Mesenchymal stem cell (in vitro differentiated cells and primary cell): ENCODE measurements around the gene TOMM20.
"Not testable (repeated sequence)": the region's sequence is repeated elsewhere in the genome, so short reads cannot be mapped to it uniquely, and the experiment has no call there.

Experiments
- DNase-seq: peaks from one replicate; pipeline ENCODE4 v3.0.0-alpha.2; 2013
- H2AFZ ChIP-seq: one replicate; pipeline ENCODE4 v1.6.1; 2013; ENCODE audit warnings: low read depth, mild to moderate bottlenecking, control low read depth, inconsistent platforms, low read length, moderate library complexity
- H2AK5ac ChIP-seq: 2 replicates; pipeline ENCODE4 v1.6.1; 2013; ENCODE audit warnings: low read length, moderate library complexity, mild to moderate bottlenecking, inconsistent platforms; ENCODE audit not compliant: severe bottlenecking
- H2BK120ac ChIP-seq: one replicate; pipeline ENCODE4 v1.6.1; 2013; ENCODE audit warnings: low read depth, mild to moderate bottlenecking, inconsistent platforms, low read length, moderate library complexity
- H2BK12ac ChIP-seq, 2 experiments: one replicate each; pipeline ENCODE4 v1.6.1; 2013; ENCODE audit warnings: inconsistent platforms in 2 of 2, low read length in 2 of 2, mild to moderate bottlenecking in 2 of 2, moderate library complexity in 2 of 2, control low read depth in 1 of 2
- H2BK15ac ChIP-seq: one replicate; pipeline ENCODE4 v1.6.1; 2013; ENCODE audit warnings: mild to moderate bottlenecking, low read depth, inconsistent platforms; ENCODE audit not compliant: poor library complexity, severe bottlenecking
- H2BK5ac ChIP-seq: 2 replicates; pipeline ENCODE4 v1.6.1; 2013; ENCODE audit warnings: low read depth, mild to moderate bottlenecking, low read length, control low read depth, inconsistent platforms; ENCODE audit not compliant: poor library complexity, severe bottlenecking
- H3K14ac ChIP-seq, 2 experiments: one replicate each; pipeline ENCODE4 v1.6.1; 2013; ENCODE audit warnings: inconsistent platforms in 2 of 2, low read length in 2 of 2, control low read depth in 1 of 2, mild to moderate bottlenecking in 1 of 2, moderate library complexity in 1 of 2
- H3K18ac ChIP-seq, 2 experiments: one replicate each; pipeline ENCODE4 v1.6.1; 2013; ENCODE audit warnings: inconsistent platforms in 2 of 2, low read length in 2 of 2, control low read depth in 1 of 2, low read depth in 1 of 2, mild to moderate bottlenecking in 1 of 2
- H3K23ac ChIP-seq, 2 experiments: one replicate each; pipeline ENCODE4 v1.6.1; 2013; ENCODE audit warnings: inconsistent platforms in 2 of 2, low read length in 2 of 2, mild to moderate bottlenecking in 2 of 2, moderate library complexity in 2 of 2, control low read depth in 1 of 2
- H3K27ac ChIP-seq: 2 replicates; pipeline ENCODE4 v1.5.1; 2013; ENCODE audit warnings: mild to moderate bottlenecking, moderate library complexity, low read length, control low read depth, inconsistent platforms; ENCODE audit not compliant: poor library complexity, severe bottlenecking
- H3K27me3 ChIP-seq, 2 experiments: 2 replicates each; pipeline versions ENCODE4 v1.6.1 to v1.7.0; 2013; ENCODE audit warnings: low read length in 2 of 2, mild to moderate bottlenecking in 2 of 2, moderate library complexity in 2 of 2, control low read depth in 1 of 2, inconsistent platforms in 1 of 2; ENCODE audit not compliant: control insufficient read depth in 1 of 2, insufficient read depth in 1 of 2
- H3K36me3 ChIP-seq, 2 experiments: 2 replicates each; pipeline versions ENCODE4 v1.6.1 to v1.7.0; 2013; ENCODE audit warnings: low read length in 2 of 2, control low read depth in 1 of 2, inconsistent platforms in 1 of 2, low read depth in 1 of 2, mild to moderate bottlenecking in 1 of 2; ENCODE audit not compliant: insufficient read depth in 2 of 2, control insufficient read depth in 1 of 2
- H3K4ac ChIP-seq, 2 experiments: one replicate each; pipeline ENCODE4 v1.6.1; 2013; ENCODE audit warnings: inconsistent platforms in 2 of 2, low read length in 2 of 2, mild to moderate bottlenecking in 2 of 2, moderate library complexity in 2 of 2, control low read depth in 1 of 2, low read depth in 1 of 2
- H3K4me1 ChIP-seq: 2 replicates; pipeline ENCODE4 v1.6.1; 2013; ENCODE audit warnings: low read depth, low read length, control low read depth; ENCODE audit not compliant: control insufficient read depth, insufficient read depth
- H3K4me2 ChIP-seq: 2 replicates; pipeline ENCODE4 v1.6.1; 2013; ENCODE audit warnings: low read length, mild to moderate bottlenecking, inconsistent platforms; ENCODE audit not compliant: poor library complexity, severe bottlenecking
- H3K4me3 ChIP-seq, 2 experiments: 2 replicates each; pipeline versions ENCODE4 v1.5.1 to v1.7.0; 2013; ENCODE audit warnings: low read length in 2 of 2, mild to moderate bottlenecking in 2 of 2, control low read depth in 1 of 2, low read depth in 1 of 2; ENCODE audit not compliant: insufficient read depth in 1 of 2
- H3K79me1 ChIP-seq: replicated peaks from 2 replicates; pipeline ENCODE4 v1.6.1; 2013; ENCODE audit warnings: mild to moderate bottlenecking, control low read depth, low read length, inconsistent platforms; ENCODE audit not compliant: poor library complexity, severe bottlenecking
- H3K9ac ChIP-seq: 2 replicates; pipeline ENCODE4 v1.7.0; 2013; ENCODE audit warnings: mild to moderate bottlenecking, low read length, moderate library complexity
- H3K9me3 ChIP-seq: 2 replicates; pipeline ENCODE4 v1.7.0; 2013; ENCODE audit warnings: mild to moderate bottlenecking, low read length; ENCODE audit not compliant: control insufficient read depth
- H4K8ac ChIP-seq: one replicate; pipeline ENCODE4 v1.6.1; 2013; ENCODE audit warnings: inconsistent platforms, mild to moderate bottlenecking, low read length, moderate library complexity
- H4K91ac ChIP-seq: one replicate; pipeline ENCODE4 v1.6.1; 2013; ENCODE audit warnings: mild to moderate bottlenecking, low read length, inconsistent platforms
- WGBS: methylation state at CpG from one replicate; pipeline ENCODE4 v1.1.7; 2013; ENCODE audit warnings: mixed read lengths; 5-methylcytosine and 5-hydroxymethylcytosine counted together

TOMM20 gene

GRCh38 chr1:235087906-235088305 is 40.7 kb downstream of the TOMM20 start:
- H3K79me1 ChIP-seq = no peaks in the 10 kb centered on the region
- peak overlapping the region in 1 of 2 experiments; percentile 56 for H3K23ac ChIP-seq
- no peak overlapping the region for H3K18ac ChIP-seq
- H2AK5ac ChIP-seq = peak overlapping the region; percentile 5
- no peak overlapping the region for H2BK5ac ChIP-seq
- H3K4me1 ChIP-seq = peaks cover 13% of the 10 kb centered on the region
- no peak overlapping the region for H2BK15ac ChIP-seq
- WGBS = 96% methylated on average over 5 of the region's 6 CpGs
- no peak for DNase-seq
- H3K4ac ChIP-seq = no peak overlapping the region
- no peak overlapping the region for H3K4me3 ChIP-seq
- no peaks in the 10 kb centered on the region for H3K27me3 ChIP-seq
- H3K9ac ChIP-seq = no peak overlapping the region
- H4K91ac ChIP-seq = peak overlapping the region; percentile 31
- H2AFZ ChIP-seq = no peak overlapping the region
- no peak overlapping the region for H3K14ac ChIP-seq
- H2BK120ac ChIP-seq = no peak overlapping the region
- no peak overlapping the region for H3K4me2 ChIP-seq
- H3K27ac ChIP-seq = no peak overlapping the region
- no peaks in the 10 kb centered on the region for H3K9me3 ChIP-seq
- no peaks in the 10 kb centered on the region for H3K36me3 ChIP-seq
- H2BK12ac ChIP-seq = peak overlapping the region in 1 of 2 experiments; percentile 37
- no peak overlapping the region for H4K8ac ChIP-seq

GRCh38 chr1:235085411-235086117 is 43.1 kb downstream of the TOMM20 start:
- H2BK5ac ChIP-seq, H3K27me3 ChIP-seq: not testable (repeated sequence)
- 95% methylated on average over 10 of the region's 12 CpGs for WGBS

DNA sequence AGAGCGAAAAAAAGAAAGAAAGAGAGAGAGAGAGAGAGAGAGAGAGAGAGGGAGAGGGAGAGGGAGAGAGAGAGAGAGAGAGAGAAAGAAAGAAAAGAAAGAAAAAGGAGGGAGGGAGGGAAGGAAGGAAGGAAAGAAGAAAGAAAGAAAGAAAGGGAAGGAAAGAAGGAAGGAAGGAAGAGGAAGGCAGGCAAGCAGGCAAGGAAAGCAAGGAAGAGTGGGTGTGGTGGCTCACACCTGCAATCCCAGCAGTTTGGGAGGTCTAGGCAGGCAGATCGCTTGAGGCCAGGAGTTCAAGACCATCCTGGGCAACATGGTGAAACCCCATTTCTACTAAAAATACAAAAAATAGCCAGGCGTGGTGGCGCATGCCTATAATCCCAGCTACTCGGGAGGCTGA is 47.8 kb downstream of the TOMM20 start:
- Histone ChIP-seq H2BK12ac (peak overlapping the region; percentile 73 to 92), H4K8ac (peak overlapping the region; percentile 67), H3K18ac (peak overlapping the region in 1 of 2 experiments; percentile 28), H3K4me1 (peaks cover 23% of the 10 kb centered on the region)
- H3K9ac ChIP-seq, DNase-seq, H3K14ac ChIP-seq, H3K4me3 ChIP-seq, H3K36me3 ChIP-seq, H3K27ac ChIP-seq, H2AK5ac ChIP-seq, H3K4me2 ChIP-seq, H4K91ac ChIP-seq, H3K9me3 ChIP-seq, H2BK15ac ChIP-seq, H2BK5ac ChIP-seq, H3K4ac ChIP-seq, H3K27me3 ChIP-seq, H2BK120ac ChIP-seq, H2AFZ ChIP-seq, H3K23ac ChIP-seq, H3K79me1 ChIP-seq: not testable (repeated sequence)
- WGBS = 97% methylated on average over 5 of the region's 5 CpGs

More at GRCh38 chr1:235085411-235086117, 43.1 kb downstream of the TOMM20 start:
- H3K14ac ChIP-seq, H2AK5ac ChIP-seq, H3K36me3 ChIP-seq, H2AFZ ChIP-seq, H3K9me3 ChIP-seq, H3K27ac ChIP-seq, H3K4me1 ChIP-seq, H3K4me2 ChIP-seq, H3K4ac ChIP-seq, H4K8ac ChIP-seq, H3K4me3 ChIP-seq, H3K18ac ChIP-seq, DNase-seq, H3K79me1 ChIP-seq, H2BK120ac ChIP-seq, H3K23ac ChIP-seq, H3K9ac ChIP-seq: not testable (repeated sequence)
- Histone ChIP-seq H4K91ac (peak overlapping the region; percentile 21), H2BK12ac (peak overlapping the region in 1 of 2 experiments; percentile 87), H2BK15ac (peak overlapping the region; percentile 21)

GRCh38 chr1:235080297-235080657 is 48.4 kb downstream of the TOMM20 start:
- H4K8ac ChIP-seq = not testable (repeated sequence)

More at GRCh38 chr1:235080297-235080657, 48.4 kb downstream of the TOMM20 start:
- not testable (repeated sequence) for H3K27ac ChIP-seq, H3K36me3 ChIP-seq, H3K23ac ChIP-seq, H2AFZ ChIP-seq, H3K27me3 ChIP-seq, H3K79me1 ChIP-seq, H3K4me3 ChIP-seq, H3K4ac ChIP-seq, H2AK5ac ChIP-seq, H3K9ac ChIP-seq, H3K18ac ChIP-seq, H4K91ac ChIP-seq, DNase-seq, H2BK15ac ChIP-seq, H3K4me2 ChIP-seq, H3K14ac ChIP-seq, H3K9me3 ChIP-seq
- Histone ChIP-seq H3K4me1 (peaks cover 26% of the 10 kb centered on the region), H2BK12ac (peak overlapping the region in 1 of 2 experiments; percentile 99), H2BK120ac (peak overlapping the region; percentile 91), H2BK5ac (peak overlapping the region; percentile 4)
- WGBS = 95% methylated on average over 4 of the region's 4 CpGs
